HL-60/S4 treated with phorbol 12-myristate 13-acetate at 8.2 ng/mL for 4 days and 3 days (cell line): Measurements from ENCODE around the gene KAT7.

Experiments
- in situ Hi-C: fragments of 300-500 bp; cut with MboI; formaldehyde crosslinking; loops from 2 replicates; pipeline ENCODE4 v1.15.0; 2022; ENCODE audit warnings: low sequenced_read_pairs

The KAT7 gene

DNA sequence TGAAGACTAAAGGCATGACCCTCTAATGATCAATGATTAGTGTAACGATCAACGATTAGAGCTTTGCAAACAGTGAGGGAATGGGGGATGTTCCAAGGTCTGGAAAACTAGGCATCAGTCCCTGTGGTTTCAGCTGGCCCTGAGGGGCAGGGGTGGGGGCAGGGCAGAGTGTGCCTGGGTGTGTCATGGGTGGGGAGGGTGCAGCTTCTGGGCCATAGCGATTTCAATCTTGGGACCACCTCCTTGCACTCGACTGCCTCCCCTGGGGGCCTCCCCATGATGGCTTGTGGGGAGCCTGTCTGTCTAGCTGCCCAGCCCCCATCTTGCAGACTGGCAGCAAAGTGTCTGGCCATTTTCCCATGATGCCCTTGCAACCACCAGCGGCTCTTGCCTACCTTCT, 51.0 kb downstream of the KAT7 start:
- in situ Hi-C loops, result no loop called here

DNA sequence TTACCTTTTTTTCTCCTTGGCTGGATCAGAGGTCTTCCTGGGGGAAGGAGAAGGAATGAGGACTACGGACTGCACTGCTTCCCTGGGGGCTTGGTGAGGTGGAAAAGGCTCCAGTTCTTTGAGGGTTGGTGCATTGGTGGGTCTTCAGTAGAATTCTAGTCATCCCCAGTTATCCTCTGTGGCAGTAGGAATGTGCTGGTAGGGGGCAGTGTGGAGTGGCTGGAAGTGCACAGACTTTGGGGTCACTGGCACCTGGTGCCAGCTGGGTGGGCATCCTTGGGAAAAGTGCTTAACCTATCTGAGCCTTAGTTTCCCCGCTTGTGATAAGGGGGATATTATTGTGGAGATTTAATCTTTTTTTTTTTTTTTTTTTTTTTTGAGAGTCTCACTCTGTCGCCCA, 53.1 kb downstream of the KAT7 start:
- in situ Hi-C loops, result no loop called here

DNA sequence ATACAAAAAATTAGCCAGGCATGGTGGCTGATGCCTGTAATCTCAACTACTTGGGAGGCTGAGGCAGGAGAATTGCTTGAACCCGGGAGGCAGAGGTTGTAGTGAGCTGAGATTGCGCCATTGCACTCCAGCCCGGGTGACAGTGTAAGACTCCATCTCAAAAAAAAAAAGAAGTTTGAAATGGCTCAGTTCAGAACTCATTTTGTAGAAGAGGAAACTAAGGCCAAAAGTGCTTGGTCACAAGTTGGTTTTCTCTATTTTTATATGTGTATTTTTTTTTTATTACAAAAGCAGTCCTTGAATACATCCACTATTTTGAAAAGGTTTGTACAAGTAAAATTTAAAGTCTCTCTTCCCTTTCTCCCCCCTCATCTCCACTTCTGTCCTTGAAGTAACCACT, 53.9 kb downstream of the KAT7 start:
- in situ Hi-C loops, result no loop called here

DNA sequence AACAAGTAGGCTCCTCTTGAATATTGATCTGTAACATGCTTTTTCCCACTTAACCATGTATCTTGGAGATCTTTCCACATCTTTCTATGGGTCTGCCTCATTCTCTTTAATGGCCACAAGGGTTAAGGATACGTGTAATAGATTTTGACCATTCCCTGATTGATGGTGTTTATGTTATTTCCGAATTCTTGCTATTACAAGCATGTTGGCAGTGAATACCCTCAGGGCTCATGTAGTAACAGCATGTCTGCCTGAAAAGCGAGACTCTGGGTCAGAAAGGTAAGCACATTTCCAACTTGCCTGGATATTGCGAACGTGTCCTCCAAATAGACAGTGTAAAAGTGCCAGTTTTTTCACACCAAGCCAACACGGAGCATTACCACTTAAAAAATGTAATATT, 54.4 kb downstream of the KAT7 start:
- in situ Hi-C loops, result no loop called here

DNA sequence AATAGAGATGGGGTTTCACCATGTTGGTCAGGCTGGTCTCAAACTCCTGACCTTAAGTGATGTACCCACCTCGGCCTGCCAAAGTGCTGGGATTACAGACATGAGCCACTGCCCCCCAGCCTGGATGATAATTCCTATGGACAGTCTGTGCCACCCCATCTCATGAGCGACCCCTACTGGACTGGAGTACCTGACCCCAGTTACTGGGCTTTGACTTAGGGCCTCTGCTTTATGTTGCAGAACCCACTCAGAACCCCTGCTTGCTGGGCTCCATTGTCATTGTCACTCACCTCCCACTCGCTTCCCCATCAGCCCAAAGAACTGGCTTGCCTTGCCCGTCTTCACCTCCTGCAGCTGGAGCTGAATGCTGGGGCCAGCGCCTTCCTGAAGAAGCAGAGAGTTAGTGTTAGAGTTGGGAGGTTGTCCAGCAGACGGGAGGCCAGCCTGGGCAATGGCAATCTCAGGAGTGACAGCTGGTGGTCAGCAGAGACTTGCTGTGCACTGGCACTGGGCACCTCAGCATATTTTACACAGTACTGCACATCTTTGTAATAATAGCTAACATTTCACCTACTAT, 55.4 kb downstream of the KAT7 start:
- in situ Hi-C loops, result no loop called here

DNA sequence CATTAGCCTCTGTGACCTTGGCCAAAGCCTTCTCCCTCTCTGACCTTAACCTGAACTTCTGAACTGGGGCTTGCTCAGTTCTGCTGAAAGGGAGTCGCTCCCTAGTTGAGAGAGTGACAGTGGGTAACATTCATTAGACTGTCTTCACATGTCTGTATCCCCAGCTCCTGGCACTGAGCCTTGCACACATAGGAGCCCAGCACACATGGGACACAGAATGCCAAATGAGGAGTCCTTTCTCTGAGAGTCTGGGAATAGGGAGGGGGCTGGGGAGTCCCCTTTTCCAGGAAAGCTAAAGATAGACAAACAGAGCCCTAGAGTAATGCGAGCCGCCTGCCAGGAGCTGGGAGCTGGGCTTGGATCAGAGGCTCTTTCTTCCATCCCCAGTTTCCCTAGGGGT, 56.8 kb downstream of the KAT7 start:
- in situ Hi-C loops, result no loop called here

DNA sequence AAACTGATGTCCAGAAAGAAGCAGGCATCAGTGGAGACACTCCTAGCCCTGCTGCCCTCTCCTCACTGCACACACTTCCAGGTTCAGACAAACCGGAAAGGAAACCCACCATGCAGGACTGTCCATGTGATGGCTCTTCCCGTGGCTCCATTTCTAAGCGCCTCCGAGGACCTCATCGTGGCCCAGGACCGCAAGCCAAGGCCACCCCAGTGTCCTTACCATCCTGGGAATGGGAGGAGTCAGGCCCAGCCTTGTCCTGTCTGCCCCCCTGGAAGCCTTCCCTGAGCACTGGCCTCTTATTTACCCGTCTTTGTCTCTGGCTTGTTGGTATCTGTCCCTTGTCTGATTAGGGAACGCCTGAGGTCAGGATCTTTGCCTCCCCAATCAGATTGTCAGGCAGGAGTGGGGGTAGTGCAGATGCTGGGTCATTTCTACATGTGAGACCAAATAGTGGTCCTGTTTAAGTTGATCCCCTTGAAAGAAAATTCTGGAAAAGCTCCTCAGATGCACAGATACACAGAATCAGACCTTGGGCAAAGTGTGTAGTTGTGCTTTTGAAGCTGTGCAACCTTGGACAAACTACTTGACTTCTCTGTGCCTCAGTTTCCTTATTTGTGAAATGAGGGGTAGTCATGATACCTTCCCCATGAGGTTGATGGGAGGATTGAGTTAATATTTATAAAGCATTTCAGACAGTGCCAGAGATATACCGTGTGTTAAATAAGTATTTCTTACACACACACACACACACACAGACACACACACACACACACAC, 58.6 kb downstream of the KAT7 start:
- in situ Hi-C loops, result no loop called here

DNA sequence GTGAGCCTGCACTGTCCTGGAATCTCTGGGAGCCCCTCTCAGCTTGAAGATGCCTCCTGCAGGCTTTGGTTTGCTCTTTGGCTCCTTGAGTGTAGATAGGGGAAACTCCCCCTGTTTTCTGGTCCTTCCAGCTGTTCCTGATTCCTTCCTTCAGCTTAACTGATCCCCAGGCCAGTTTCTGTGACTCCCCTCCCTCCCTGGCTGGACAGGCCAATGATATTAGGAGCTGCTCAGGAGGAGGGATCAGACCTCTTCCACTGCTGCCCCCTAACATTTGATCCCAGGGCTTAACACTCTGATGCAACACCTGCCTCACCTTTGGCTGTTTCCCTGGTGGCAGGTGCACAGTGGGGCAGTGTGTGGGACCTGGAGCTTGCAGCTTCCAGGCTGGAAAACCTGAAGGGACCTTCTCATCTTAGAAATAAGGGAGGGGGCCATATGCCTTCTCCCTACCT, 59.6 kb downstream of the KAT7 start, which contains the start of gene TAC4:
TSS of gene TAC4 (minus strand) at position 51 of the 455 bp plus-strand sequence. CDS start 52 bp downstream, outside the sequence.
- in situ Hi-C loops, result no loop called here

DNA sequence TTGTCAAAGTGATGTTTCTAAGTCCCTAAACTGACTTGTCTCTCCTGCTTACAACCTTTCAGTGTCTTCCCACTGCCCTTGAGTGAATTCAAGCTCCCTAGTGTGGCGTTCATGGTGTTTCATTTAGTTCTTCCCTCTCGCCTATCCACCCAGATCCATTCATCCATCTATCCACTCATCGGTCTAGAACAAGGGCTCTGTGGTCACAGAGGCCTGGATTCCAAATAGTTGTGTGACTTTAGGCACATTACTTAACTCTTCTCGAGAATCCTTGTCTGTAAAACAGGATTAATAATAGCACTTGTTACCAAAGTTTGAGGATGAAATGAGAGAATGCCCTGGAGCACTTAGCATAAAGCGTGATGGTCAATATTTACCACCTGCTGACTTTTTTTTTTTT, 60.3 kb downstream of the KAT7 start:
- in situ Hi-C loops, result no loop called here

DNA sequence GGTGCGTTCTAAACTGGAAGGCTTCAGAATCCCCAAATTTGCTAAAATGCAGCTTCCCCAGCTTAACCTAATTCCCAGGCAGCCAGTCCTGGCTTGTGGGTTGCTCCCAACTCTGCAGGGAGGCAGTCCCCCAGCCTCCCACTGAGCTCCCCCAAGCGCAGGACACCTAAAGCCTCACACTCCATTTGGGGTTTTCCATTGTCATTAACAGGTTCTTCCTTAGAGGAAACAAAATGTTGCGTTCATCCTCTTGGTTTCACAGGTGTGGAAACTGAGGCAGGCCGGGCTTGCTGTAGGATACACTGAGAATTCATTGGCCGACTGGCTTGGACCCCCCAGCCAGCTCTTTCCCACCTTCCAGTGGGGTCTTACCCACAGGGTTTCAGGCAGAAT, 61.7 kb downstream of the KAT7 start:
- in situ Hi-C loops, result loop anchor here (10.0 kb wide), 1 partner anchor 275 kb away; the partner anchor contains the start of gene NXPH3

DNA sequence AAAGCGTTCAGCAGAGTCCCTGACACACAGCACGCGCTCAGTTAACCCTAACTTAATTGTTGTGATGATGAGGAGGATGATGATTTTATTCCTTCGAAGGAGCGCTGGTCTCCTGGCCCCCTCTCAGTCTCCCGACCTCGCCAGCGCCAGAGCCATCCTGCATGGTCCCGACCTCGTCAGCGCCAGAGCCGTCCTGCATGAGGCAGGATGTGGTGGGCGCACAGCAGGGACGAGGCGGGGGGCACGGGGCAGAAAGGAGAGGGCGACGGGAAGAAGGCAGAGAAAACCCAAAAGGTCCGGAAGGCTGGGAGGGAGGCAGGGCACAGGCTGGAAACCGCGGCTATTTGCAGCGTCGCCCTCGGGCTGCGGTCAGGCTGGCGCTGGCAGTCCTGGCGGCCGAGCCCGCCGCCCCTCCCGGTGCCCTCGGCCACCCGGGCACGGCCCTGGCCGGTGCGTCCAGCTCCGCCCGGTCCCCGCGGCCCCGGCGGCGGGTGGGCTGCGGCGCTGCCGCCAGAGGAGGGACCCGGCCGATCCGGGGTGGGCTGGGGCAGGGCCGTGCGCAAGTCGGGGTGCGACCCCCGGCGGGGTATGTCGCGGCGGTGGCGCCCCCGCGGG, 62.4 kb downstream of the KAT7 start:
- in situ Hi-C loops, result loop anchor here (10.0 kb wide), 1 partner anchor 276 kb away; the partner anchor contains the start of gene NXPH3

DNA sequence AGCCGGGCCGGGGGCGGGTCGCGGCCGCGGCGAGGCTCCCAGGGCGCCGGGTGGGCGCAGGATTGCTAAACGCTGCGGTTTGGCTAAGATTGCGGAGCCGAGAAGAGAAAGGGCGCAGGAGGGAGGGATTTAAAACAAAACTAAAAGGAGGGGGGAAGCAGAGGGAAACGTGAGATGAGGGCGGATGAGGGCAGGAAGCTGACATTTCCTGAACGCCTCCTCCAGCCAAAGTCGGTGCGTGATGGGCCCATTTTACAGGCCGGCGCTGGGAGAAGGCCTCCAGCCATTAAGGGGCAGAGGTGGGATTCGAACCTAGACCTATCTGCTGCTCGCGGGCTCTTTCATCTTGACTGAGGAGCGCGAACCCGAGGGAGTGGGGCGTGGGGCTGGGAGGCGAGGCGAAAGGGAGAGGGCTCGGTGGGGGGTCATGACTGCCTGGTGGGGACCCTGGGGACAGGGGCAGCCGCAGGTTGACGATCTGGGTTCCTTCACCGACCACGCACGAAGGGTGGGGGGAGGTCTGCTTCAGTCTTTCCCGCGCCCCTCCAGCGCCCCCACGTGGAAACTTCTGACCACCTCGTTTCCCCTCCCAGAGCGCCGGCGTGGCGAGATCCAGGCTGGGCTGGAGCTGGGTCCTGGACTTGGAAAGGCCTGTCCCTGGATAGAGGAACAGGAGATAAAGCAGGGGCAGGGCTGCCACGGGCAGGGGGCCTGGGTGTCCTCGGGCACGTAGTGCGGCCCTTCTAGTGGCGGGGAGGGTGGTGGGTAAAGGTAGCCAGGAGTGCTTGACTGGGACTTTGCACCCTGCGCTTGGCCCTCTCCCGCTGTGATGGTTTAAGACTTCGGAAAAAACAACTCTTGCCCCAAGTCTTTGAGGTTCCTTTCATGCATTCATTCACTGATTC, 63.2 kb downstream of the KAT7 start:
- in situ Hi-C loops, result loop anchor here (10.0 kb wide), 1 partner anchor 277 kb away; the partner anchor contains the start of gene NXPH3

DNA sequence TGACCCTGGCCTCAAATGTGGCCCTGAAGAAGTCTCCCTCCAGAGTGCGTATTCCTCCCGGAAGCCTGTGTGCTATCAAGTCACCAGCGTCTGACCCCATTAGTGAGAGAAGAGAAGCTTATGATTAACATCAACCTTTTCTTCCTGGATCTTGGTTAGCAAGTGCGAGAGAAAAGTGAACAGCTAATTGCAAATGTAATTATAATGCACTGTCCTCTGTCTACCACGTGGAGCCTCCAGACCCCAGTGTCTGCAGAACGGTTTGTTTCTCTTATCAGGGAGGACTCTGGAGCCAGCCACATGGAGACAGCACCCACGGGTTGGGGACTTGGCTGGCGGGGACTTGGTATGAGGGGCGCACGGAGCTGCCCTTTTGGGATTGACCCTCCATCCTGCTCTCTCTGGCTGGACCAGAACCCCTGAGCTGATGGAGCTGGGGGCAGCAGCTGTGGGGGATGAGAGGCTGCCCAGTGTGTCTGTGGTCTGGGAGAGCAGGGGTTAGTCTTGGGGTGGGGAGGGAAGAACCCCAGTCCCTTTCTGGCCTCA, 65.1 kb downstream of the KAT7 start:
- in situ Hi-C loops, result loop anchor here (10.0 kb wide), 1 partner anchor 279 kb away; the partner anchor contains the start of gene NXPH3

DNA sequence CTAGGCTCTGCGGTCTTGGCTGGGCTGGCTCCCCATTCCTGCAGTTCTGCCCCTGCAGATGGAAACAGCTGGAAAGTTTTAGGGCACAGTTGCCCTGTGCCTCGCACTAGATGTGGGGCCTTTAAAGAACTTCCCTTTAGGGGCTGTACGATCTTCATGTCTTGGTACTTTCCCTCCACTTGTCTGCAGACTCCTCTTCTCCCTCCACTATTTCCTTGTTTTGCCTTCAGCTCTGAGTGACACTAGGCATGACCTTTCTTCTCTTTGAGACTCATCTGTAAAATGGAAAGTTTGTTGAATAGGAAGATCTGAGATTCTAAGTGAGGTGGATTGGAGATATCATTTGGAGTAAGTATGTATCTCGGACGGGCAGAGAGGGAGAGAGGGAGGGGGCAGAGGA, 65.6 kb downstream of the KAT7 start:
- in situ Hi-C loops, result loop anchor here (10.0 kb wide), 1 partner anchor 279 kb away; the partner anchor contains the start of gene NXPH3

DNA sequence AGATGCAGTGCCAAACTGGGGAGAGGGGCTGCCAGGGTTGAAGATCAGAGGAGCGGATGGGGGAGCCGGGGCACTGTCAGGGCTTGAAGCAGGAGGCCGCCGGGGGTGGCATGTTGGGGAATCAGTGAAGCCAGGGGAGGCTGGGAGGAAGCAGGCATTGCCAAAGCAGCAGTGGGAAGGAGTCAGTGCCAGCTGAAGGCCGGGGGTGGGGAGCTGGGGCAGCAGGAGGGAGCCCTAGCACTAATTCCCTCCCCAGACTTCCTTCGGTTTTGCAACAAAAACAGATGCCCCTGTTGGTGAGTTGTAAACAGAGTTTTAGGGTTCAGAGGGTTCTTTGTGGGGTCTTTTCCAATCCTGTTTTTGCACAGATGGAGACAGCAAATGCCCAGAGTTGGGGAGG, 70.3 kb downstream of the KAT7 start:
- in situ Hi-C loops, result loop anchor here (10.0 kb wide), 1 partner anchor 284 kb away; the partner anchor contains the start of gene NXPH3

DNA sequence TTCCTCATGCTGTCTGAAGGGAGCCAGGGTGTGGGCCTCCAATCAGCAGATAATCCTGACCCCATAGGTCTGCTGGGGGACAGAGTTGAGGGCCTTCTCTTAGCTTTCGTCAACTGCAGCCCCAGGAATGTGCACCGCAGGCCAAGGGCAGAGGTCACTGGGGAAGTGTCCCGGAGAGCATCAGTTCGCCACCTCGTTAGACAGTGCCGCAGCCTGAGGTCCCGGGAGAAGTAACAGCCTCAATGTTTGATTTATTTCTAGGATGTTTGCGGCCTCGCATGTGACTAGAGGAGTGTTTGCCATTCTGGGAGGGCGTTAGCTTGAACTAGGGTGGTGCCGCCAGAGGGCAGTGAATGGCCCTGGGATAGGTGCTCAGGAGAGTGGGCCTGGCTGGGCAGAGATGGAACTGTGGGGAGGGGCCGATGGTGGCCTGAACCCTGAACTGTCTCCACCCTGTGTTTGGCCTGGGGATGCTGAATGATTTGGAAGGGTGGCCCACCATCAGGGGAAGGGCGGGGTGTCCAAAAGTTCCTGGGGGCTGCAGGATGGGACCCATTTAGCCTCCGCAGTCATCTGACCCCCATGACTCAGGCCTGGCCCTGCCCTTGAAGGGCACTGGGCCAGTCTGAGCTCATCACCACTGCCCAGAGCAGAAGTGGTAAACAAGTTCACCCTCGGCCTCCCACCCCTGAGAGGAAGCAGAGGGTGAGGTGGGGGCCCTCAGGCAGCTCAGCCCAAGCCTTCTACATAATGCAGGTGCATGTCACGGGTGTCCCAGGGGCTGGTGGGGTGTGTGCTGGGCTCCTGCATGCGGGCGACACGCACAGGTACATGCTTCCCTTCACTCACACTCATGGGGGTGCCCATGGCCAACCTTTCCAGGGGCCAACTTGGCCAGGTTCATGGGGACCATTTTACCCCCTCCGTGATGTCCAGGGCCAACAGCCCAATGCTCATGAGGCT, 71.8 kb downstream of the KAT7 start:
- in situ Hi-C loops, result loop anchor here (5.0 to 10.0 kb wide), 2 partner anchors 132 to 285 kb away; partner anchors contain the start of gene NXPH3

DNA sequence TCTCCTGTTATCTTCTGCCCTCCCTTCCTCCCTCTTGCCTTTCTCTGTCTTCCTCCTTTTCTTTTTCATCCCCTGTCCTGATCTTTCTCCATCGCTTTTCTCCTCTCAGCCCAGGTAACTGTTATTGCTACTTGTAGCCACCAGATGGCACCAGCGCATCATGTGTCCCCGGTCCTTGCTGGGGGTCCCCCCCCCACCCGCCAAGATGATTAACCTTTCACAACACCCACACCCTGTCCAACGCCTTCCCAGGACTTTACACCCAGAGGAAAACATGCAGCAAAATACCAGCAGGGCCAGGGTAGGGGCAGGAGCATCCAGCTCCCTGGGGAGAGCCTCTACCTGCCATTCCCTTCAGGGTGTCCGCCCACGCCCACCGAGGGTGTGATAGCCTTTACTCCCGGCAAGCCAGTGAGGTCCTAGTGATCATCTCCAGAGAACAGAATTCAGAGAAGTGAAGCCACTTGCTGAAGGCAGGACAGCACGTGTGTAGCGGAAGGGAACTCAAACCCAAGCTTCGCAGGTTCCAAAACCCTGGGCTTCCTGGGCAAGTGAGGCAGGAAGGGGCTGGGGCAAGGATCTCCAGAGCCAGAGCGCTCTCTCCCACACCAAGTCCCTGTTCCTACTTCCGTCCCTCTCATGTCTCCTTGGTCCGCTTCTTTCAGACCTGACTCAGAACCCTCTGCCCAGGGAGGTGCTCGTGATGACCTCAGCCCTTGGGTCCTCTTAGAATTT, 72.8 kb downstream of the KAT7 start:
- in situ Hi-C loops, result loop anchor here (5.0 kb wide), 1 partner anchor 131 kb away; no protein-coding TSS in a partner anchor

DNA sequence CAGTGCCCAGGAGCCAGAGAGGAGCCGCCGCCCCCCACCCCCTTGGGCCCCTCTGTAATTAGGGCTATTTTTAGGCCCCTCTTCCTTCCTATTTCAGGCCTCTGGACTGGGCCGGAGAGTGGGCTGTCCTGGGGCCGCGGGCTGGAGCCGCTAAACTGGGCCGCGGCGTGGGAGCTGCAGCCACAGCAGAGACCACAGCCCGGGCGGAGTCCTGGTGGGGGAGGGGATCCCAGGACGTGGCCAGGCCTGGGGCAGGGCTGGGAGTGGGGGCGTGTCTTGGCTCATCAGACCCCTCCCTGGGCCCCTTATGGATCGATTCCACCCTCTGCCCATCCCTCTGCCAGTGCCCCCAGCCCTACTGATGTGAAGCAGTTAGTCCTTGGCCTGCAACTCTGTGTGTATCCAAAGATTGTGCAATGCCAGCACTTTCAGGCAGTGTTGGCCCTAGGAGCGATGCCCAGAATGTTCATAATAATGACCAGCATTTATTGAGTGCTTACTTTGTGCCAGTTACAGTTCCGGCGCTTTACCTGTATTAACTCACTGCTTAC, 74.4 kb downstream of the KAT7 start:
- in situ Hi-C loops, result loop anchor here (5.0 kb wide), 1 partner anchor 129 kb away; no protein-coding TSS in a partner anchor
